ENCODE measurements around the gene UBAP2.
"Not testable (repeated sequence)": the region's sequence is repeated elsewhere in the genome, so short reads cannot be mapped to it uniquely, and the experiment has no call there.

UBAP2 gene

GRCh38 chr9:34059954-34060353 lies 11.3 kb upstream of the UBAP2 start:
- in situ Hi-C loops (cut with HindIII; ENCODE audit: low pct_ligation_motif_present, low pct_unique_long_range_greater_than_20kb, low sequenced_read_pairs) = no loop called here
- no peak for DNase-seq

- DNase-seq = no peak
- in situ Hi-C loops (cut with HindIII; ENCODE audit: low pct_ligation_motif_present, low pct_unique_long_range_greater_than_20kb, low sequenced_read_pairs) = no loop called here
Measured at GRCh38 chr9:34059281-34059680, 10.6 kb upstream of the UBAP2 start.

GRCh38 chr9:34049630-34050384 lies 1.1 kb upstream of the UBAP2 start:
- in situ Hi-C loops (cut with HindIII; ENCODE audit: low pct_ligation_motif_present, low pct_unique_long_range_greater_than_20kb, low sequenced_read_pairs) = no loop called here
- DNase-seq = no peak

DNA sequence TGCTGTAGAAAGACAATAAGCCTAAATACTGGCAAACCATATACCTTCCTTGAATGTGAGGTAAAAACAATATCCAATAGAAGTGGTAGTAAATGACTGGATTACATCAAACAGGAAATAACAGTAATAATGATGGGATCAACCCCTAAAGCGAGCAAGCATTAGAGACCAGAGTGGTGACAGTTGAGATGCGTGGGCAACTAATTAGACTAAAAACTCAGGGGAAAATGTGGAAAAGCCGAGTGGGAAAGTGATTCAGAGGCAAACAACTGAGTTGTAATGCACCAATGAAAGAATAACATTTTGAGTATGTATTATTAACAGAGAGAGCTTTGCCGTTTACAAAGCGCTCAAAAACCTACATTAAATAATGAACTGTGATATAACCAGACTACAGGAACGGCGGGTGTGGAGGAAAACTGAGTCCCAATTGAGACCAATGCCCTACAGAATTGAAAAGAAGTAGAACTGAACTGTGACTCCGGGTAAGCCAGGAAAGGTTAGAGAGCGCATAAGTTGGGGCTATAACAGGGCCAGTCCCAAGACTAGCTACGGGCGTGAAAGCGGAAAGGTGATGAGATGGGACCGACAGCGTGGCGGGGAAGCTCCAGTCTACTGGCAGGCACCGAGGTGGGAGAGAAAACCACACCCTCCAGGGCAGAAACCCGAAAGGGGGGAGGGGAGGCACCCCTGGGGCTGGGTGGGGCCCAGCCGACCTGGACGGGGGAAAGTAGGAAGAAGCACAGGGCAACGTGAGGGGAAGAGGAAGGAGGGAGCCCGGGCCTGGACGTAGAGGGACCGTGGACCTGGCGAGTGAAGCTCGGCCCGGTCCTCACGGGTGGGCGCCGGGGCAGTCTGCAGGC lies 592 bp downstream of the UBAP2 start:
- DNase-seq = peak; percentile 43
- in situ Hi-C loops (cut with HindIII; ENCODE audit: low pct_ligation_motif_present, low pct_unique_long_range_greater_than_20kb, low sequenced_read_pairs) = no loop called here

DNA sequence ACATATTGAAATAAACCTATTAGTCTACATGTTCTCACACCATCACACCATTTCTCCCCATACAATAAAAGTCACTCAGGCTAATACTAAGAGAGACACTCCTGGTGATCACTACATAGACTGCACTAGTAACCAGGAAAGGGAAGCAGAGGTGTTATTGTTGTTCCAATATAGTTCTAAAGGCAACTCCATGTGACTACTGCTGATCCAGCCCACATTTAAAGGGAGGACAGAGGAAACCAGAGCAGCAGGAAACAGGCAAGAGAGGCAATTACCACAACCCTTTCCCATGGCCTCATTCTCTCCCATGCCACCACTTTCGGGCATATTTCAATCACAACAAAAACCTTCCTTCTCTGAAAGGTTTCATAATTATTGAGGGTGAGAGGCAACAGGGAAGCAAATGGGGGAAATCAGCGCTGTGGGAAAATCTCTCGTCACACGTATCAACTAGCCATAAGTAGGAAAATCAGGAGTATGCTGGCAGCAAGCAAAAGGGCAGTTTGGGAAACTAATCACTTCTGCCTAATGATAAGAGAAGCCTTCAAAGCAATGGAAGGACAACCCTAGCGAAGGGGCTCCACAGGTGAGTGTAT lies 1.8 kb downstream of the UBAP2 start:
- in situ Hi-C loops (cut with HindIII; ENCODE audit: low pct_ligation_motif_present, low pct_unique_long_range_greater_than_20kb, low sequenced_read_pairs) = no loop called here
- DNase-seq = no peak

DNA sequence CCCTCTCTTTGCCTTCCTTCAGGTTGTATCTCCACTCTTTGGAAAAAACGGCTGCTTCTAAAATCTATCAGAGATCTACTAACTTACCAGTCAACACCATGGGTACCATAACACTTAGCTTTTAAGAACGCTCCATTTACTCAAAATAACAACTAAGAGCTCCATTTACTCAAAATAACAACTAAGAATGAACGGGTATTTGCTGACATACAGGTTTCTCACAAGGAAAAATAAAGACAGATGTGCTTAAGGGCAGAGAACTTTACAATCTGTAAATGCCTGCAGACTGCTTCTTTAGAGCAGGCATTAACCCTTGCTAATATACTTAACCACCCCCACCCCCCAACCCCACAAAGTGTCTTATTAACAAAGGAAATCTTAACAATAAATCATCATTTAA lies 2.8 kb downstream of the UBAP2 start:
- no peak for DNase-seq
- in situ Hi-C loops (cut with HindIII; ENCODE audit: low pct_ligation_motif_present, low pct_unique_long_range_greater_than_20kb, low sequenced_read_pairs) = no loop called here

DNA sequence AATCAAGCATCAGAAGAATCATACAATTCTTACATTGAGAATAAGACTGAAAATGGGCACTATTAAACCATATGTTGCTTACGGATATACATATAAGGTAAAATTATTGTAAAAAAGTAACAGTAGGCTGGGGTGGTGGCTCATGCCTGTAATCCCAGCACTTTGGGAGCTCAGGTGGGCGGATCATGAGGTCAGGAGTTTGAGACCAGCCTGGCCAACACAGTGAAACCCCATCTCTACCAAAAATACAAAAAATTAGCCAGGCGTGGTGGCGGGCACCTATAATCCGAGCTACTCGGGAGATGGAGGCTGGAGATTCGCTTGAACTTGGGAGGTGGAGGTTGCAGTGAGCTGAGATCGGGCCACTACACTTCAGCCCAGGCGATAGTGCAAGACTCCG lies 6.6 kb downstream of the UBAP2 start:
- DNase-seq; in situ Hi-C loops (cut with HindIII; ENCODE audit: low pct_ligation_motif_present, low pct_unique_long_range_greater_than_20kb, low sequenced_read_pairs): not testable (repeated sequence)

- DNase-seq; in situ Hi-C loops (cut with HindIII; ENCODE audit: low pct_ligation_motif_present, low pct_unique_long_range_greater_than_20kb, low sequenced_read_pairs): not testable (repeated sequence)
Measured at GRCh38 chr9:34038851-34039250, 9.8 kb downstream of the UBAP2 start.

GRCh38 chr9:34037626-34038025 lies 11.1 kb downstream of the UBAP2 start:
- no peak for DNase-seq
- in situ Hi-C loops (cut with HindIII; ENCODE audit: low pct_ligation_motif_present, low pct_unique_long_range_greater_than_20kb, low sequenced_read_pairs) = no loop called here

GRCh38 chr9:34036625-34037024 lies 12.1 kb downstream of the UBAP2 start:
- in situ Hi-C loops (cut with HindIII; ENCODE audit: low pct_ligation_motif_present, low pct_unique_long_range_greater_than_20kb, low sequenced_read_pairs) = no loop called here
- no peak for DNase-seq

- in situ Hi-C loops (cut with HindIII; ENCODE audit: low pct_ligation_motif_present, low pct_unique_long_range_greater_than_20kb, low sequenced_read_pairs) = no loop called here
- DNase-seq = no peak
Measured at GRCh38 chr9:34035656-34036055, 13.0 kb downstream of the UBAP2 start.

- in situ Hi-C loops (cut with HindIII; ENCODE audit: low pct_ligation_motif_present, low pct_unique_long_range_greater_than_20kb, low sequenced_read_pairs) = no loop called here
- no peak for DNase-seq
Measured at GRCh38 chr9:34034698-34035065, 14.0 kb downstream of the UBAP2 start.

DNA sequence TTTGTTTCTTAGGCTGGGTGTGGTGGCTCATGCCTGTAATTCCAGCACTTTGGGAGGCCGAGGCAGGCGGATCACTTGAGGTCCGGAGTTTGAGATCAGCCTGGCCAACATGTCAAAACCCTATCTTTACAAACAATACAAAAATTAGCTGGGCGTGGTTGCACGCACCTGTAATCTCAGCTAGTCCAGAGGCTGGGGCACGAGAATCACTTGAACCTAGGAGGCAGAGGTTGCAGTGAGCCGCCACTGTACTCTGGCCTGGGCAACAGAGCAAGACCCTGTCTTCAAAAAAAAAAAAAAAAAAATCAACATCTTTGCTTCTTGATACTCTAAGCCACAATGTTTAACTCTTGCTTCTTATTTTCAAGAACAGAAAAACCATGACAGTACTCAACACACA lies 16.1 kb downstream of the UBAP2 start:
- in situ Hi-C loops (cut with HindIII; ENCODE audit: low pct_ligation_motif_present, low pct_unique_long_range_greater_than_20kb, low sequenced_read_pairs) = no loop called here

DNA sequence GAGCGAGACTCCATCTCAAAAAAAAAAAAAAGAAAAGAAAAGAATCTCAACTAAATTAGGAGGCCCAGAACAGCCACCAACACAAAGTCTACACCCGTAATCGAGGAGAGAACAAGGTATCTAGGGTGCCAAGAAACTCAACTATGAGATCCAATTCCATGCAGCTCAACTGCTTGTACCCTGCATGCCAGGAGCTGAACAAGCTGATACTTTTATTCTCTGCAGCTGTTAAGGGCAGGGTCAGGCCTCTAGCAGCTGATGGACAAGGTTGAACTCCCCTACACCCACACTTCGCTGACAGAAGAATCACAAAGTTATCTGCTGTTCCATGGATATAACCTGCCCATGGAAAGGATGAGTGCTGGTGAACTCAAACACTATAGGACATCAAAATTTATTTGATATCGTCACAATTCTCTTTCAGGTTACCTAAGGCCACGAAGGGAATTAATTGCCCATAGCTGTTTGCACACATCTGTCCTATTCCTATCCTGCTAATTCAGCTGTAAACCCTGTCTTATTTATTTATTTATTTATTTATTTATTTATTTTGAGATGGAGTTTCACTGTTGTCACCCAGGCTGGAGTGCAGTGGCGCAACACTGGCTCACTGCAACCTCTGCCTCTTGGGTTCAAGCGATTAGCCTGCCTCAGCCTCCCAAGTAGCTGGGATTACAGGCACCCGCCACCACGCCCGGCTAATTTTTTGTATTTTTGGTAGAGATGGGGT lies 20.7 kb downstream of the UBAP2 start:
- in situ Hi-C loops (cut with HindIII; ENCODE audit: low pct_ligation_motif_present, low pct_unique_long_range_greater_than_20kb, low sequenced_read_pairs) = no loop called here
- DNase-seq = no peak

More for the DNA sequence above, 16.1 kb downstream of the UBAP2 start:
- no peak for DNase-seq

DNA sequence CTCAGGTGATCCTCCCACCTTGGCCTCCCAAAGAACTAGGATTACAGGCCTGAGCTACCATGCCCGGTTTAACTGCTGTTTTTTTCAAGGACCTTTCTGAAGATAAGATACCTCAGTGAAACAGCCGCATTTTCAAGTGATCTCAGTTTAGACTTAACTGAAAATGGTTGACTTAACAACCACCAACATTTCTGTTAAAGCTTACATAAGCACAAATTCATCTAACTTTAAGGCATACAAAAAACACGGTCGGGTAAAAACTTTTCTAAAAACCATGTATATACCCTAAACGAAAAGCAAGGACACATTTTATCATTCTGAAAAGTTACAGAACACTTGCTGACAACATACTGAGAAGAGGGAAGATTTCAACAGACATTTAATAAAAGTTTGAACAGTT lies 22.9 kb downstream of the UBAP2 start:
- in situ Hi-C loops (cut with HindIII; ENCODE audit: low pct_ligation_motif_present, low pct_unique_long_range_greater_than_20kb, low sequenced_read_pairs) = no loop called here
- no peak for DNase-seq

GRCh38 chr9:34025062-34025461 lies 23.6 kb downstream of the UBAP2 start:
- in situ Hi-C loops (cut with HindIII; ENCODE audit: low pct_ligation_motif_present, low pct_unique_long_range_greater_than_20kb, low sequenced_read_pairs) = no loop called here
- DNase-seq = no peak

DNA sequence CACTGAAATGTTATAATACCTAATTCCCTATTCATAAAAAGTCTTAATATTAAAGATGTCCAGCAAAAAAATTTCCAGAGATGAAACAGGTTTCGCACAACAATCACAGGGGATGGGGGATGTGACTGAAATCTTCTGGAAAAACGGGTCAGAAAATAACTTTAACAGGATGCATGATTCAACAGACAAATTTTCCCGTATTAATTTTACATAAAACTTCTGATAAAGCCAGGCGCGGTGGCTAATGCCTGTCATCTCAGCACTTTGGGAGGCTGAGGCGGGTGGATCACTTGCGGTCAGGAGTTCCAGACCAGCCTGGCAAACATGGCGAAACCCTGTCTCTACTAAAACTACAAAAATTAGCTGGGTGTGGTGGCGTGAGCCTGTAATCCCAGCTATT lies 24.2 kb downstream of the UBAP2 start:
- DNase-seq; in situ Hi-C loops (cut with HindIII; ENCODE audit: low pct_ligation_motif_present, low pct_unique_long_range_greater_than_20kb, low sequenced_read_pairs): not testable (repeated sequence)

- no peak for DNase-seq
- in situ Hi-C loops (cut with HindIII; ENCODE audit: low pct_ligation_motif_present, low pct_unique_long_range_greater_than_20kb, low sequenced_read_pairs) = no loop called here
Measured at GRCh38 chr9:34016149-34016548, 32.5 kb downstream of the UBAP2 start.

DNA sequence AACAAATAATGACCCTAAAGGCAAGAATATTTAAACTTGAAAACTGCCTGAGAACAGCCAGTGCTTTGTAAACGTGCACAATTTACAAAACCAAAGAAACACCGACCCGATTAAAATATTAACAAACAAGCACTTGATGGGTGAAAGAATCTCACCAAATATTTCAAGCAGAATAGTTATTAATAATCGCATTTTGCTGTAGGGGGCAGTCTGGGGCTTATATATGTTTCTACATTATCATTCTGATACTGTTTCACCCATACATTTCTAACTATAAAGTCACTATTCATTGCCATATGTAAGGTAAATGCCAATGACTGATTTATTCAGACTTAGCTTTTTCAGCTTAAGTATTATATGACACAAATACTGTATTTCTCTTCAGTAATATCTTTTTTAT lies 37.7 kb downstream of the UBAP2 start:
- peak; percentile 23 for DNase-seq
- in situ Hi-C loops (cut with HindIII; ENCODE audit: low pct_ligation_motif_present, low pct_unique_long_range_greater_than_20kb, low sequenced_read_pairs) = no loop called here

Measured in ACHN (cell line).